GM20000 (cell line): ENCODE data around the gene ATF1.
"Not testable (repeated sequence)": the region's sequence is repeated elsewhere in the genome, so short reads cannot be mapped to it uniquely, and the experiment has no call there.

ENCODE experiments used
- DNase-seq: peaks from one replicate; pipeline ENCODE4 v3.0.0; 2012; ENCODE audit warnings: low spot score
- TF ChIP-seq, protein P1 (sequence below): IDR thresholded peaks from 2 replicates; pipeline ENCODE4 v1.5.1; 2012; ENCODE audit warnings: mild to moderate bottlenecking, control low read depth; ENCODE audit errors: extremely low read depth, missing control alignments

The ATF1 gene

GRCh38 chr12:50828886-50829285 is 65.0 kb downstream of the ATF1 start:
- DNase-seq: no peak
- TF ChIP-seq, protein P1, sequence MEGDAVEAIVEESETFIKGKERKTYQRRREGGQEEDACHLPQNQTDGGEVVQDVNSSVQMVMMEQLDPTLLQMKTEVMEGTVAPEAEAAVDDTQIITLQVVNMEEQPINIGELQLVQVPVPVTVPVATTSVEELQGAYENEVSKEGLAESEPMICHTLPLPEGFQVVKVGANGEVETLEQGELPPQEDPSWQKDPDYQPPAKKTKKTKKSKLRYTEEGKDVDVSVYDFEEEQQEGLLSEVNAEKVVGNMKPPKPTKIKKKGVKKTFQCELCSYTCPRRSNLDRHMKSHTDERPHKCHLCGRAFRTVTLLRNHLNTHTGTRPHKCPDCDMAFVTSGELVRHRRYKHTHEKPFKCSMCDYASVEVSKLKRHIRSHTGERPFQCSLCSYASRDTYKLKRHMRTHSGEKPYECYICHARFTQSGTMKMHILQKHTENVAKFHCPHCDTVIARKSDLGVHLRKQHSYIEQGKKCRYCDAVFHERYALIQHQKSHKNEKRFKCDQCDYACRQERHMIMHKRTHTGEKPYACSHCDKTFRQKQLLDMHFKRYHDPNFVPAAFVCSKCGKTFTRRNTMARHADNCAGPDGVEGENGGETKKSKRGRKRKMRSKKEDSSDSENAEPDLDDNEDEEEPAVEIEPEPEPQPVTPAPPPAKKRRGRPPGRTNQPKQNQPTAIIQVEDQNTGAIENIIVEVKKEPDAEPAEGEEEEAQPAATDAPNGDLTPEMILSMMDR: no peak

- DNase-seq: not testable (repeated sequence)
Measured at GRCh38 chr12:50833801-50834200, 69.9 kb downstream of the ATF1 start.

- TF ChIP-seq, protein P1: no peak
- no peak for DNase-seq
Measured at GRCh38 chr12:50839042-50839441, 75.1 kb downstream of the ATF1 start.

DNA sequence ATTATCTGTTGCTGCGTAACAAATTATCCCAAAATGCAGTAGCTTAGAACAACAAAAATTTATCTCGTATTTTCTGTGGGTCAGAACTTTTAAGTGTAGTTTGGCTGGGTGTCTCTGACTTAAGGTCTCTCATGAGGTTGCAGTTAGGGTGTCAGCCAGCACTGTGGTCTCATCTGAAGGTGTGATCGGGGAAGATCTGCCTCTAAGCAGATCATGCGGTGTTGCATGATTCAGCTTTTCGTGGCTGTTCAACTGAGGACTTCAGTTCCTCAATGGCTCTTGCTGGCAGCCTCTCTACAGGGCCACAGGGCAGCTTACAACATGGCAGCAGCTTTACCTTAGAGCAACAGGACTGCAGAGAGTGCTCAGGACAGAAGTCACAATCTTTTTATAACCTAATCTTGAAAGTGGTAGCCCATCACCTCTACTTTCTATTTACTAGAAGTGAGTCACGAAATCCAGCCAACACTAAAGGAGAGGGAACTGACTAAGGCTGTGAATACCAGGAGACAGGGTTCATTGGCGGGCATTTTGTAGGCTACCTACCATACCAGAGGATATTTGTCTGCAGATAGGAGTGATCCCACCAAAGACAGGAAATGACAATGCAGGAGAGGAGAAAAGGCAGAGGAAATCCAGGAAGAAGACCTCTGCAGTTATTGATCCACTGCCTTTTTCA is 77.0 kb downstream of the ATF1 start:
- TF ChIP-seq, protein P1: no peak
- DNase-seq: no peak

- no peak for DNase-seq
- TF ChIP-seq, protein P1: no peak
Measured at GRCh38 chr12:50841716-50842531, 78.0 kb downstream of the ATF1 start.

GRCh38 chr12:50842637-50843493 is 79.0 kb downstream of the ATF1 start, which contains the start of gene TMPRSS12:
TSS of gene TMPRSS12 (plus strand) at chr12:50842926. CDS start at chr12:50842965, 39 bp downstream.
- TF ChIP-seq, protein P1: no peak
- DNase-seq: no peak

DNA sequence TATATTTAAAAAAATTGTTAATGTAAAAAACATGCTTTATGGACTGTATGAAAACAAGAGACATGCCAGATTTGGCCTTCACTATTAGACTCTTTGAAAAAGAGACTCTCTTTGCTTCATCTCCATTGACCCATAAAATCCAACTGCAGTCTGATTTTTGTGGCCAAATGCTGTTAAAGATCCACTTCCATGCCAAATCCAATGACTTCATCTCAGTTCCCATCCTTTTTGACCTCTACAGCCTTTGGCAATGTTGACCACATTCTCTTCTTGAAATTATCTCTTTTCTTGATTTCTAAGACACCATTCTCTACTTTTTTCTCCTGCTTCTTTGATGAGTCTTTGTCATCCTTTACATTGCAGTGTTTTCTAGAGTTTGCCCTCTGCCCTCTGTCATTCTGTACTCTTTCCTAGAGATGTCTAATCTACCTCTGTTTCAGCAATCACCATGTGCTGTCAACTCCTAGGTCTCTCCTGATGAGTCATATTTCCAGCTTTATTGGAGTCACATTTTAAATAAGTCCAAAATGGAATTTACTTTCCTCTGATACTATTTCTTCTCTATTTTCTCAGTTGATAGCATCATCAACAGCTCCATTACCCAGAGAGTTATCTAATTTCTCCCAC is 81.2 kb downstream of the ATF1 start:
- TF ChIP-seq, protein P1: no peak
- DNase-seq: no peak
